Measurements from ENCODE around the gene MFSD6L. TPM values are rescaled to one million over a fixed set of nuclear protein-coding genes. Genes with fewer than 3 reads are reported as not detected.
"Not testable (repeated sequence)": the region's sequence is repeated elsewhere in the genome, so short reads cannot be mapped to it uniquely, and the experiment has no call there.

Gene MFSD6L
- total RNA-seq, 4 donors from 2014 or later: 0.26 to 1.0 (median 0.65) TPM

DNA sequence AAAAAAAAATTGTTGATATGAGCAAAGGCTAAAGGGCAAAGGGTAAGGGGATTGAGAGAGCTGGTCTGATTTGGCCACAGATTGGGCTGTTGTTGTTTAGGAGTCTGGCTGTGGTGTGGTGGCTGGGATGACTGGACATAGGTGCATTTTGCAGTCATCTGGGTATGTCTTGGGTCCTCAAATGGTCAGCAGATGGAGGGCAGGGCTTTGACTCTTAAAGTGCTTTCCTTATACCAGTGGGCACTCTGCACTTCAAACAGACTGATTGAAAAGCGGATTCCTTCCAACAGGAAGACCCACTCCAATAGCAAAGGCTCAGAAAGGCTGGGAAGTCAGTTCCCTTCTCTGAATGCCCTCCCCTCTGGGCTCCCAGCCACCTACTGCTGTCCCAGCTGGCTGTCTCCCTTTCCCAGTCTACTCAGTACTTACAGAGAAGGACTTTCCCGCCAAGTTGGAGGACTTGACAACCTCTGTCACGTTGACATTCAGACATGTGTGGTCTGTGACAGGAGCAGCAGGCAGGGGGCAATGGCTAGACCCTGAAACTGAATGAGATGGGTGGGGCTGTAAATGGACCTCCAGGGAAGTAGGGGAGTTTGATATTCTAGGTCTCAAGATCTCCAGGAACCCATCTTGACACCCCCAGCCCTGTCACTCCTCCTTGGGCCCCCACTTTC is 19.6 kb upstream of the MFSD6L start:
- peak; percentile 17 to 28 for DNase-seq (ENCODE audit: low spot score in 2 of 2)
- no peak overlapping the region for H3K27ac ChIP-seq
- no peaks in the 10 kb centered on the region for H3K4me1 ChIP-seq
- H3K9me3 ChIP-seq: no peaks in the 10 kb centered on the region
- H3K27me3 ChIP-seq: peaks cover 20% of the 10 kb centered on the region
- 31% methylated on average over 3 of the region's 3 CpGs for WGBS
- H3K36me3 ChIP-seq: no peaks in the 10 kb centered on the region
- no peak overlapping the region for H3K4me3 ChIP-seq
- no peak for TF ChIP-seq EP300 (IDR thresholded peaks at IDR 0.05)
- TF ChIP-seq POLR2A (IDR thresholded peaks at IDR 0.05): no peak
- no peak for TF ChIP-seq POLR2AphosphoS5 (IDR thresholded peaks at IDR 0.05)
- no peak for TF ChIP-seq CTCF (IDR thresholded peaks at IDR 0.05)

GRCh38 chr17:8818047-8818446 is 18.9 kb upstream of the MFSD6L start:
- Histone ChIP-seq H3K27me3 (peaks cover 20% of the 10 kb centered on the region), H3K27ac (no peak overlapping the region), H3K9me3 (peaks cover 3% of the 10 kb centered on the region), H3K4me3 (no peak overlapping the region), H3K4me1 (no peaks in the 10 kb centered on the region), H3K36me3 (no peaks in the 10 kb centered on the region)
- WGBS: 90% methylated on average over 8 of the region's 8 CpGs
- peak; percentile 26 to 35 for DNase-seq (ENCODE audit: low spot score in 2 of 2)
- TF ChIP-seq CTCF (IDR thresholded peaks at IDR 0.05) (no peak), POLR2AphosphoS5 (IDR thresholded peaks at IDR 0.05) (no peak), EP300 (IDR thresholded peaks at IDR 0.05) (no peak), POLR2A (IDR thresholded peaks at IDR 0.05) (no peak)

DNA sequence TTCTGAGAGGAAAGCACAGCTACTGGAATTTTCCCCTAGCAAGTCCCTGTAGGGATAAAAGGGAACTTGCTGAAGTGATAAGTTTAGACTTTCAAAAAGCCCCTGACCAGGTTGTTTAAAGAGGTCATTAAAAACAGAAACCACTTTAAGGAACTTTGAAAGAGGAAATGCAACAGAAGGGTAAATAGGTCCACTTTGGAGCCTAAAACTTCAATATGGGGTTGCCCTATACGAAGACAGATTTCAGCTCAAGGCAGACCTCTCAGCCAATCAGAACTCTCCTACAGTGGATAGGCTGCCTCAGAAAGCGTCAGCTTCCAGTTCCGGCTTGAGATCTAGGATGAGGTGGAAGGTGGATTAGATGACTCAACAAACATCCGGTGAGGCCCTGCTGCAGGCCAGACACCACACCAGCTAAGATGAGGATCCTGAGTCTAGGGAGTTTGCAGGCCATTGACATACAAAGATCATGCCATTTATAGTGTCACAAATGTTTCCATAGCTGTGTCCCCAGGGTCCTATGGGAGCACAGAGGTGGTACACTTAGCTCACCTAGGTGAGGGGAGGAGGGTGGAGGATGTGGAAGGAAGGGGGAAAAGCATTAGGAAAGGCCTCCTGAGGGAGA is 7.9 kb upstream of the MFSD6L start:
- H3K9me3 ChIP-seq: peaks cover 6% of the 10 kb centered on the region
- H3K4me3 ChIP-seq: no peak overlapping the region
- H3K27ac ChIP-seq: no peak overlapping the region
- no peaks in the 10 kb centered on the region for H3K4me1 ChIP-seq
- DNase-seq (ENCODE audit: low spot score in 2 of 2): no peak
- peaks cover 7% of the 10 kb centered on the region for H3K27me3 ChIP-seq
- 86% methylated on average over 4 of the region's 4 CpGs for WGBS
- TF ChIP-seq CTCF (IDR thresholded peaks at IDR 0.05) (no peak), EP300 (IDR thresholded peaks at IDR 0.05) (no peak), POLR2A (IDR thresholded peaks at IDR 0.05) (no peak), POLR2AphosphoS5 (IDR thresholded peaks at IDR 0.05) (no peak)
- H3K36me3 ChIP-seq: no peaks in the 10 kb centered on the region

- no peaks in the 10 kb centered on the region for H3K36me3 ChIP-seq
- no peak overlapping the region for H3K4me3 ChIP-seq
- 62% methylated on average over 2 of the region's 3 CpGs for WGBS
- peaks cover 6% of the 10 kb centered on the region for H3K9me3 ChIP-seq
- H3K27me3 ChIP-seq: peaks cover 9% of the 10 kb centered on the region
- TF ChIP-seq POLR2A (IDR thresholded peaks at IDR 0.05) (no peak), CTCF (IDR thresholded peaks at IDR 0.05) (no peak), EP300 (IDR thresholded peaks at IDR 0.05) (no peak), POLR2AphosphoS5 (IDR thresholded peaks at IDR 0.05) (no peak)
- no peaks in the 10 kb centered on the region for H3K4me1 ChIP-seq
- no peak for DNase-seq (ENCODE audit: low spot score in 2 of 2)
- no peak overlapping the region for H3K27ac ChIP-seq
These were observed 7.2 kb upstream of the MFSD6L start for GRCh38 chr17:8806253-8806925.

- H3K9me3 ChIP-seq; H3K27ac ChIP-seq; H3K27me3 ChIP-seq; H3K4me1 ChIP-seq; H3K4me3 ChIP-seq; DNase-seq (ENCODE audit: low spot score in 2 of 2); H3K36me3 ChIP-seq: not testable (repeated sequence)
- 83% methylated on average over 10 of the region's 10 CpGs for WGBS
These were observed 6.2 kb upstream of the MFSD6L start for GRCh38 chr17:8805396-8805795.
